ENCODE data around the gene BIN2. TPM values are rescaled to one million over a fixed set of nuclear protein-coding genes. Genes with fewer than 3 reads are reported as not detected.

BIN2 gene
- total and polyA plus RNA-seq, 2 experiments from 2014 or later, result not detected

DNA sequence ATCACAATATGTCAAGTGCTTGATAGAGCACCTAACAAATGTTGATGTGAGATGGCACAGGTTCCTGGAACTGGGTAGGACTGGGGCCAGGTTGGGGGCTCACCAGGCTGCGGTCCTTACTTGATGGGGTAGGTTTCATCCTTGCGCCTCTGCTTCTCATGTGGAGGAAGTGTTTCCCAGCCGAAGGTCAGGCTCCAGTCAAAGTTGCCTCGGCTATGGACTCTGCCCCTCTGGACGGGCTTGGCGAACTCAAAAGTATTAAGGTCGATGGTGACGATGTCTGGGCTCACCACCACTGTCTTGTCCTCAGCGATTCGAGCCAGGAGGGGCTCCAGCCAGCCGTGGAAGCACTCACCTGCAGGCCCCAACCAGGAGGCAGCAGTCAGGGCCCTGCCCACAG is 40.0 kb upstream of the BIN2 start:
- in situ Hi-C loops (cut with MboI), result no loop called here

DNA sequence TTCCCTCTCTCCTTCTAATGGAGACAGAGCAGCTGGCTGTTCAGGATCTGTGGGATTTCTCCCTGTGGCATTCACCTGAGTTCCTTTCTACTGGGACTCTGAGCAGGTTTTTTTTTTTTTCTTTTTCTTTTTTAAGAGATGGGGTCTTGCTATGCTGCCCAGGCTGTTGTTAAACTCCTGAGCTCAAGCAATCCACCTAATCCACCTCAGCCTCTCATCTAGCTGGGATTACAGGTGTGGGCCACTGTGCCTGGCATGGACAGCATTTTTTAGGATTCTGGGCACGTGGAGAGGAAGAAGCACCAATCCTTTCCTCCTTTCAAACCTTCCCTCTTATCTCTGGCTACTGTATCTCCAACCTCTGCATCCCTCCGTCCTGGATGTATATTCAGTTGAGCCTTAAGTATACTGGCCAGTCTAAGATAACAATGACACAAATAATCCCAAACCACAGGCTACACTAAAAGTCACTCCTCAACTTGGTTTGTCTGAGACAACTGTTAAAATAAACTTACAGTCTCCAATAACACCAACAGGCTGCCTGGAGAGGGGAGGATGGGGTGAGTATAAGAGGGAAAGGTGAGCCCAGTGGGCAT is 38.9 kb upstream of the BIN2 start:
- H3K36me3 ChIP-seq (ENCODE audit: low read depth), result no peaks in the 10 kb centered on the region
- no peak overlapping the region for H3K9ac ChIP-seq
- H3K27ac ChIP-seq, result no peak overlapping the region
- H3K9me3 ChIP-seq (ENCODE audit: low read depth), result no peaks in the 10 kb centered on the region
- no peak for TF ChIP-seq EZH2phosphoT487 (IDR thresholded peaks at IDR 0.05; ENCODE audit: insufficient read depth, low read depth)
- TF ChIP-seq EZH2 (IDR thresholded peaks at IDR 0.05; ENCODE audit: insufficient read depth, poor library complexity, severe bottlenecking), result no peak
- H3K9me2 ChIP-seq (ENCODE audit: insufficient read depth), result no peaks in the 10 kb centered on the region
- H3K27me3 ChIP-seq (replicated peaks; ENCODE audit: insufficient read depth), result no peaks in the 10 kb centered on the region
- no peak overlapping the region for H3K4me2 ChIP-seq (ENCODE audit: unreplicated experiment)
- no peaks in the 10 kb centered on the region for H4K20me1 ChIP-seq (ENCODE audit: insufficient read depth)
- no peaks in the 10 kb centered on the region for H3K4me1 ChIP-seq (ENCODE audit: insufficient read depth)
- in situ Hi-C loops (cut with MboI), result no loop called here
- H3K79me2 ChIP-seq (ENCODE audit: insufficient read depth), result no peaks in the 10 kb centered on the region
- WGBS, 2 experiments (ENCODE audit: low coverage in 1 of 2, low lambda C conversion rate in 2 of 2, missing lambda C conversion rate in 2 of 2), result 79 to 81% methylated on average over 2 of the region's 2 CpGs
- DNase-seq, result no peak
- H3K4me3 ChIP-seq, result no peak overlapping the region
- no peaks in the 10 kb centered on the region for H3F3A ChIP-seq (ENCODE audit: insufficient read depth)
- H2AFZ ChIP-seq, result no peak overlapping the region

More for the DNA sequence above, 40.0 kb upstream of the BIN2 start:
- TF ChIP-seq EZH2phosphoT487 (IDR thresholded peaks at IDR 0.05; ENCODE audit: insufficient read depth, low read depth) (no peak), EZH2 (IDR thresholded peaks at IDR 0.05; ENCODE audit: insufficient read depth, poor library complexity, severe bottlenecking) (no peak)
- Histone ChIP-seq H3K4me2 (ENCODE audit: unreplicated experiment) (no peak overlapping the region), H3K9me2 (ENCODE audit: insufficient read depth) (no peaks in the 10 kb centered on the region), H3K9me3 (ENCODE audit: low read depth) (no peaks in the 10 kb centered on the region), H3K79me2 (ENCODE audit: insufficient read depth) (no peaks in the 10 kb centered on the region), H3K27ac (no peak overlapping the region), H3K36me3 (ENCODE audit: low read depth) (no peaks in the 10 kb centered on the region), H2AFZ (no peak overlapping the region), H3K4me3 (no peak overlapping the region), H4K20me1 (ENCODE audit: insufficient read depth) (no peaks in the 10 kb centered on the region), H3K9ac (no peak overlapping the region), H3K27me3 (replicated peaks; ENCODE audit: insufficient read depth) (no peaks in the 10 kb centered on the region), H3K4me1 (ENCODE audit: insufficient read depth) (no peaks in the 10 kb centered on the region), H3F3A (ENCODE audit: insufficient read depth) (no peaks in the 10 kb centered on the region)
- DNase-seq, result no peak
- 87 to 90% methylated on average over 9 to 11 of the region's 11 CpGs for WGBS, 2 experiments (ENCODE audit: low coverage in 1 of 2, low lambda C conversion rate in 2 of 2, missing lambda C conversion rate in 2 of 2)

DNA sequence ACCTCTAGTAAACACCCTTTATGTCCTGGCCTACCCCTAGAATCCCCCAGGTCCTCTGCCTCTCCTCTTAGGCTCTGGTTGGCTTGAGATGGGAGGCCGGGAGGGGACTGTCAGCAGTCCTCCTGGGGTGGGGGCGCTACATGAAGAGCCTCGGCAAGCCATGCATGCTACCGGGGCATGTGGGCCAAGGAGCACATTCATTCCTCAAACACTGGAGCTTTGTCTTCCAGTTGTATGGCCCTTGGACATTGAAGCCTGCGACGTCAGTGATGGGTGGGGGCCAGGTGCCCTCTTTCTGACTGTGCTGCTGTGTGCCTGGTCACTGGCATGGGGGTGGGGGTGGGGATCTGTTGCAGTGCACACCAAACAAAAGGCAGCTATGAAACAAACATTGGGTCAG is 38.3 kb upstream of the BIN2 start:
- 76 to 85% methylated on average over 6 of the region's 6 CpGs for WGBS, 2 experiments (ENCODE audit: low coverage in 1 of 2, low lambda C conversion rate in 2 of 2, missing lambda C conversion rate in 2 of 2)
- H3F3A ChIP-seq (ENCODE audit: insufficient read depth), result no peaks in the 10 kb centered on the region
- no peaks in the 10 kb centered on the region for H3K4me1 ChIP-seq (ENCODE audit: insufficient read depth)
- no peaks in the 10 kb centered on the region for H4K20me1 ChIP-seq (ENCODE audit: insufficient read depth)
- H3K36me3 ChIP-seq (ENCODE audit: low read depth), result no peaks in the 10 kb centered on the region
- H3K79me2 ChIP-seq (ENCODE audit: insufficient read depth), result no peaks in the 10 kb centered on the region
- H3K9me2 ChIP-seq (ENCODE audit: insufficient read depth), result no peaks in the 10 kb centered on the region
- no peak overlapping the region for H3K4me2 ChIP-seq (ENCODE audit: unreplicated experiment)
- in situ Hi-C loops (cut with MboI), result no loop called here
- H2AFZ ChIP-seq, result no peak overlapping the region
- no peak overlapping the region for H3K9ac ChIP-seq
- H3K27me3 ChIP-seq (replicated peaks; ENCODE audit: insufficient read depth), result no peaks in the 10 kb centered on the region
- no peaks in the 10 kb centered on the region for H3K9me3 ChIP-seq (ENCODE audit: low read depth)
- TF ChIP-seq EZH2phosphoT487 (IDR thresholded peaks at IDR 0.05; ENCODE audit: insufficient read depth, low read depth) (no peak), EZH2 (IDR thresholded peaks at IDR 0.05; ENCODE audit: insufficient read depth, poor library complexity, severe bottlenecking) (no peak)
- no peak overlapping the region for H3K4me3 ChIP-seq
- no peak overlapping the region for H3K27ac ChIP-seq
- DNase-seq, result no peak

DNA sequence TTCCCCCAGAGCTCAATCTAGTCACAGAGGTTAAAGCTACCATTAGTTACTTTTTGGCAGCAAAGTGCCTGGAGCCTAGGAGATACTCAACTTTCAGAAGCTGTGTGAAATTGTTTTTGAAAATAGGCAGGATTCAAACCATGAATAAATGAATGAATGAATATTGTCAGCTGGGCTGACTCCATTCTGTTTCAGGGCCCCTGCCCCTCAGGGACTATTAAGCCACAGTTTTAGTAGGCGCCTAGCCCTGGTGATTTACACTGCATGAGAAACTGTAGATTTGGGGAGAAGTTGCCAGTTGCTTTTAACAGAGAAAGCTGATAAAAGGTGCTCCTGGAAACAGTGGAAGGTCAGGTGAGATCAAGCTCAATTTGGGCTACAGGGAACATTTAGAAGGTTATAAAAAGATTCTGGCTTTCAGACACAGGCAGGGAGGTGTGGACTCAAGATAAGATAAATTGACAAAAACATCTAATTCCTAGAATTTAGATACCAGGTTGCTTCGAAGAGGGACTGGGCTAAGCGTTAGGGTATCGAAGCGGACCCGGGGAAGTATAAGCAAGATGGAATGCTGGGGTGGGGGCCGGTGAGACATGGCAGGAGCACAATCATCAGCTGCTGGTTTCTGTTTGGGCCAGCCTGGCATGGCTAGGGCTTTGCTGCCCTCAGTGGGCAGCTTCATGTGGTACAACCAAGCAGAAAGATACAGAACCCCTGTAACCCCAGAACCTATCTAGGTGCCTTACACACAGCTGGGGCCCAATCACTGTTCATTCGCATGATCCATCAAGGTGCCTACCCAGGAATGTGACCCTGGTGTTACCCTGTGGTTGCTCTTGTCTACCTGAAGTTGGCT is 37.4 kb upstream of the BIN2 start:
- Histone ChIP-seq H3K9ac (no peak overlapping the region), H3K4me2 (ENCODE audit: unreplicated experiment) (no peak overlapping the region), H3F3A (ENCODE audit: insufficient read depth) (no peaks in the 10 kb centered on the region), H4K20me1 (ENCODE audit: insufficient read depth) (no peaks in the 10 kb centered on the region), H3K9me3 (ENCODE audit: low read depth) (no peaks in the 10 kb centered on the region), H3K27me3 (replicated peaks; ENCODE audit: insufficient read depth) (no peaks in the 10 kb centered on the region), H3K27ac (no peak overlapping the region), H3K79me2 (ENCODE audit: insufficient read depth) (no peaks in the 10 kb centered on the region), H3K4me3 (no peak overlapping the region), H3K9me2 (ENCODE audit: insufficient read depth) (no peaks in the 10 kb centered on the region), H2AFZ (no peak overlapping the region), H3K36me3 (ENCODE audit: low read depth) (no peaks in the 10 kb centered on the region), H3K4me1 (ENCODE audit: insufficient read depth) (no peaks in the 10 kb centered on the region)
- DNase-seq, result no peak
- in situ Hi-C loops (cut with MboI), result no loop called here
- 82 to 84% methylated on average over 8 of the region's 8 CpGs for WGBS, 2 experiments (ENCODE audit: low coverage in 1 of 2, low lambda C conversion rate in 2 of 2, missing lambda C conversion rate in 2 of 2)
- TF ChIP-seq EZH2 (IDR thresholded peaks at IDR 0.05; ENCODE audit: insufficient read depth, poor library complexity, severe bottlenecking) (no peak), EZH2phosphoT487 (IDR thresholded peaks at IDR 0.05; ENCODE audit: insufficient read depth, low read depth) (no peak)
